Measurements from ENCODE around the gene SPRED3.

DNA sequence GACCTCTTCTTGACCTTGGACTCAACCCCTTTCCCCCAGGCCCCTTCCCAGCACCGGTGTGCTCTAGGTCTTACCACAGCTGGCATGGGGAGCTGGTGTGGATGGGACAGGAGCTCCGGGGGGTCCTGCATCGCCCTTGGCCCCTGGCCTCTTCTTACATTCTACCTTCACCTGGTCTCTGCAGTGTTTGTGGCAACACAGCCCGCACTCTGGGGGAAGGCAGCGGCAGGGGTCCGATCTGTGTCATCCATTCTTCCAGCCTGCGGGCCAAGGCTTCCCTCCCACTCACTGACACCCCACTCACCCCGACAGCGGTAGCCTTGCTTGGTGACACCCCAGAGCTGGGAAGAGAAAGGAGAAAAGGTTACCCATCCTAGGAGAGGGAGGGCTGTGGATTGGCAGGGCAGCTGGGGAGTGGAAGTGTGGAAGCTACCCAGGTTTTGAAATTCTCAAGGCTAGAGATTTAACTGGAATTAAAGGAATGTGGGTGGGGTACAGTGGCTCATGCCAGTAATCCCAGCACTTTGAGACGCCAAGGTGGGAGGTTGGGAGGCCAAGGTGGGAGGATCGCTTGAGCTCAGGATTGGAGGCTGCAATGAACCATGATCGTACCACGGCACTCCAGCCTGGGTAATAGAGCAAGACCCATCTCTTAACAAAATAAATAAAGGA lies 22.7 kb downstream of the SPRED3 start:
- TF ChIP-seq POLR2A (IDR thresholded peaks at IDR 0.05): no peak
- TF ChIP-seq, protein P1, sequence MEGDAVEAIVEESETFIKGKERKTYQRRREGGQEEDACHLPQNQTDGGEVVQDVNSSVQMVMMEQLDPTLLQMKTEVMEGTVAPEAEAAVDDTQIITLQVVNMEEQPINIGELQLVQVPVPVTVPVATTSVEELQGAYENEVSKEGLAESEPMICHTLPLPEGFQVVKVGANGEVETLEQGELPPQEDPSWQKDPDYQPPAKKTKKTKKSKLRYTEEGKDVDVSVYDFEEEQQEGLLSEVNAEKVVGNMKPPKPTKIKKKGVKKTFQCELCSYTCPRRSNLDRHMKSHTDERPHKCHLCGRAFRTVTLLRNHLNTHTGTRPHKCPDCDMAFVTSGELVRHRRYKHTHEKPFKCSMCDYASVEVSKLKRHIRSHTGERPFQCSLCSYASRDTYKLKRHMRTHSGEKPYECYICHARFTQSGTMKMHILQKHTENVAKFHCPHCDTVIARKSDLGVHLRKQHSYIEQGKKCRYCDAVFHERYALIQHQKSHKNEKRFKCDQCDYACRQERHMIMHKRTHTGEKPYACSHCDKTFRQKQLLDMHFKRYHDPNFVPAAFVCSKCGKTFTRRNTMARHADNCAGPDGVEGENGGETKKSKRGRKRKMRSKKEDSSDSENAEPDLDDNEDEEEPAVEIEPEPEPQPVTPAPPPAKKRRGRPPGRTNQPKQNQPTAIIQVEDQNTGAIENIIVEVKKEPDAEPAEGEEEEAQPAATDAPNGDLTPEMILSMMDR (IDR thresholded peaks at IDR 0.05): no peak

Measured in thyroid gland (tissue), 4 donors.